OCI-LY3 (cell line): ENCODE measurements around the gene KIF1B.

Experiments
- EZH2phosphoT487 ChIP-seq: fragments of 200-600 bp; shearing (Covaris generic); IDR thresholded peaks from 2 replicates; pipeline ENCODE4 v1.6.1; 2018; ENCODE audit warnings: antibody characterized with exemption, mixed run types, low read depth
- TF ChIP-seq, protein P1 (sequence below): fragments of 200-600, 300-600 bp; sonication (generic); IDR thresholded peaks from 2 replicates; pipeline ENCODE4 v1.5.1; 2014; ENCODE audit warnings: antibody characterized with exemption, low read length, low read depth

DNA sequence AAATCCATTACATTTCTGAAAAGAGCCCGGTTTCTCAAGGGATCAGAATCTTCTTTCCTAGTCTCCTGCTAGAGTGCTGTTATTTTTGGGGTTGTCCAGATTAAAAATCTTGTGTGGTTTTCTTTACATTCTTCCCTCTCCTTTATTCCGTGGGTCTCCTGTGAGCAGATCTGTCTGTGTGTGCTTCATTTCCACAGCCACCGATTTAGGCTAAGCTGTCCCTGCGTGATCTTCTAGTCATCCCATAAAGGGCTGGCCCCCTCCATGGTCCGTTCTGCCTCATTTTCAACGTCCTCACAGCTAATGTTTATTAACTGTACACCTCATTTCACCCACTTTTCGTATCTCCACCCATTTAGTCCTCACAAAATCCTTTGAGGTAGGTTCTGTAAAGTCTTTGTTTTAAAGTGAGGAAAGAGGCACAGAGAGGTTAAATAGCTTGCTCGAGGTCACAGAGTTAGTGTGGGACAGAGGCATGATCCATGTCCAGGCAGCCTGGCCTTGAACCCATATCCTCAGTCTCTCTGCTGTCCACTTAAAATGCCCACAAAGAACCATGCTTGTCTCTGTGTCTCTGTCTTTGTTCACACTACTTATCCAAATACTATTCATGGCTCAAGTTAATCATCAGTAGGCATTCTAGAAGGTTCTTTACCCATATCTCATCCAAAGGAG, 38.2 kb upstream of the KIF1B start:
- TF ChIP-seq, protein P1, sequence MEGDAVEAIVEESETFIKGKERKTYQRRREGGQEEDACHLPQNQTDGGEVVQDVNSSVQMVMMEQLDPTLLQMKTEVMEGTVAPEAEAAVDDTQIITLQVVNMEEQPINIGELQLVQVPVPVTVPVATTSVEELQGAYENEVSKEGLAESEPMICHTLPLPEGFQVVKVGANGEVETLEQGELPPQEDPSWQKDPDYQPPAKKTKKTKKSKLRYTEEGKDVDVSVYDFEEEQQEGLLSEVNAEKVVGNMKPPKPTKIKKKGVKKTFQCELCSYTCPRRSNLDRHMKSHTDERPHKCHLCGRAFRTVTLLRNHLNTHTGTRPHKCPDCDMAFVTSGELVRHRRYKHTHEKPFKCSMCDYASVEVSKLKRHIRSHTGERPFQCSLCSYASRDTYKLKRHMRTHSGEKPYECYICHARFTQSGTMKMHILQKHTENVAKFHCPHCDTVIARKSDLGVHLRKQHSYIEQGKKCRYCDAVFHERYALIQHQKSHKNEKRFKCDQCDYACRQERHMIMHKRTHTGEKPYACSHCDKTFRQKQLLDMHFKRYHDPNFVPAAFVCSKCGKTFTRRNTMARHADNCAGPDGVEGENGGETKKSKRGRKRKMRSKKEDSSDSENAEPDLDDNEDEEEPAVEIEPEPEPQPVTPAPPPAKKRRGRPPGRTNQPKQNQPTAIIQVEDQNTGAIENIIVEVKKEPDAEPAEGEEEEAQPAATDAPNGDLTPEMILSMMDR = no peak
- no peak for TF ChIP-seq EZH2phosphoT487
